SK-N-SH (cell line): ENCODE data around the gene CERS6. TPM values are rescaled to one million over a fixed set of nuclear protein-coding genes. Genes with fewer than 3 reads are reported as not detected.

Source experiments
- CTCF ChIA-PET: fragments of 300-600, 350-600 bp; formaldehyde crosslinking; extraction: SDS; loops from one replicate; lab custom pipeline; 2021; lab: Yijun Ruan, JAX
- POLR2A ChIA-PET: fragments of 350-600 bp; sonication (Branson Sonifier 250); formaldehyde crosslinking; extraction: SDS; loops from one replicate; lab custom pipeline; 2020; ENCODE audit warnings: antibody characterized with exemption, inconsistent platforms; lab: Yijun Ruan, JAX
- DNase-seq: peaks from one replicate; pipeline ENCODE4 v3.0.0; 2012
- H2AFZ ChIP-seq: fragments of 200-600 bp; sonication (generic); 2 replicates; pipeline ENCODE4 v1.8.1; 2016; ENCODE audit warnings: antibody characterized with exemption, mild to moderate bottlenecking, low read depth
- H3F3A ChIP-seq: fragments of 200-600 bp; sonication (generic); replicated peaks from 2 replicates; pipeline ENCODE3; 2016; ENCODE audit warnings: antibody characterized with exemption, mild to moderate bottlenecking; ENCODE audit not compliant: insufficient read depth
- H3K27ac ChIP-seq, 2 experiments: fragments of 200-500 bp in 1 of 2; fragments of 200-600 bp in 1 of 2; sonication (Bioruptor generic) in 1 of 2; sonication (generic), shearing (Covaris generic) in 1 of 2; 2 replicates each; pipeline versions ENCODE4 v1.5.1 to v1.6.1; 2014 to 2016; ENCODE audit warnings: low read depth in 2 of 2, inconsistent platforms in 1 of 2, low read length in 1 of 2, mild to moderate bottlenecking in 1 of 2, mixed read lengths in 1 of 2
- H3K27me3 ChIP-seq: fragments of 200-600 bp; sonication (generic), shearing (Covaris generic); 2 replicates; pipeline ENCODE4 v1.6.1; 2016; ENCODE audit warnings: mixed run types; ENCODE audit not compliant: insufficient read depth
- H3K36me3 ChIP-seq, 2 experiments: fragments of 200-500 bp in 1 of 2; fragments of 200-600 bp in 1 of 2; sonication (Bioruptor generic) in 1 of 2; sonication (generic) in 1 of 2; replicated peaks in 1 of 2; 2 replicates each; pipeline versions ENCODE3 to v1.5.1; 2014 to 2016; ENCODE audit warnings: low read length in 1 of 2, mild to moderate bottlenecking in 1 of 2; ENCODE audit not compliant: insufficient read depth in 2 of 2, control insufficient read depth in 1 of 2
- H3K4me1 ChIP-seq, 2 experiments: fragments of 200-500 bp in 1 of 2; fragments of 200-600 bp in 1 of 2; sonication (Bioruptor generic) in 1 of 2; sonication (generic), shearing (Covaris generic) in 1 of 2; 2 replicates each; pipeline versions ENCODE4 v1.5.1 to v1.6.1; 2014 to 2016; ENCODE audit warnings: low read depth in 1 of 2, low read length in 1 of 2, mixed run types in 1 of 2; ENCODE audit not compliant: insufficient read depth in 2 of 2, control insufficient read depth in 1 of 2
- H3K4me2 ChIP-seq: fragments of 200-600 bp; sonication (generic), shearing (Covaris generic); 2 replicates; pipeline ENCODE4 v1.6.1; 2017; ENCODE audit warnings: mixed run types
- H3K4me3 ChIP-seq, 2 experiments: fragments of 200-500 bp in 1 of 2; fragments of 200-600 bp in 1 of 2; sonication (Bioruptor generic) in 1 of 2; sonication (generic), shearing (Covaris generic) in 1 of 2; 2 replicates each; pipeline versions ENCODE4 v1.5.1 to v1.8.1; 2014 to 2016; ENCODE audit warnings: low read depth in 2 of 2, inconsistent platforms in 1 of 2, low read length in 1 of 2, mild to moderate bottlenecking in 1 of 2, mixed read lengths in 1 of 2, moderate library complexity in 1 of 2
- H3K79me2 ChIP-seq: fragments of 200-600 bp; sonication (generic); 2 replicates; pipeline ENCODE4 v1.8.1; 2017; ENCODE audit warnings: mild to moderate bottlenecking; ENCODE audit not compliant: insufficient read depth
- H3K9ac ChIP-seq: fragments of 200-600 bp; sonication (generic); 2 replicates; pipeline ENCODE4 v1.6.1; 2017; ENCODE audit warnings: mixed run types
- H3K9me2 ChIP-seq: fragments of 200-600 bp; sonication (generic); 2 replicates; pipeline ENCODE4 v1.6.1; 2017; ENCODE audit warnings: mixed run types
- H3K9me3 ChIP-seq: fragments of 200-600 bp; sonication (generic); 2 replicates; pipeline ENCODE4 v1.6.1; 2017; ENCODE audit warnings: mixed run types, mild to moderate bottlenecking, moderate library complexity
- H4K20me1 ChIP-seq: fragments of 200-600 bp; sonication (generic); 2 replicates; pipeline ENCODE4 v1.6.1; 2017; ENCODE audit warnings: mild to moderate bottlenecking, mixed run types; ENCODE audit not compliant: insufficient read depth
- CHD2 ChIP-seq: fragments of 150-350 bp; IDR thresholded peaks from 2 replicates; pipeline ENCODE4 v1.6.1; 2018; ENCODE audit warnings: low read length; ENCODE audit not compliant: partially characterized antibody
- ELF1 ChIP-seq: IDR thresholded peaks from 2 replicates; pipeline ENCODE4 v1.4.0; 2012
- FOSL2 ChIP-seq: IDR thresholded peaks from 2 replicates; pipeline ENCODE4 v1.4.0; 2012; ENCODE audit warnings: low read depth, mild to moderate bottlenecking, moderate library complexity, borderline replicate concordance
- GATA2 ChIP-seq: sonication (generic); formaldehyde crosslinking; IDR thresholded peaks from 2 replicates; pipeline ENCODE4 v1.5.0; 2020; ENCODE audit warnings: mild to moderate bottlenecking, missing genetic modification reagents
- JUND ChIP-seq: IDR thresholded peaks from 2 replicates; pipeline ENCODE4 v1.4.0; 2012
- MEF2A ChIP-seq: IDR thresholded peaks from 2 replicates; pipeline ENCODE4 v1.4.0; 2012; ENCODE audit warnings: low read depth, borderline replicate concordance
- MXI1 ChIP-seq: IDR thresholded peaks from 2 replicates; pipeline ENCODE4 v1.6.1; 2012; ENCODE audit warnings: mild to moderate bottlenecking, low read depth, low read length, improper control_type of control experiment
- NRF1 ChIP-seq: IDR thresholded peaks from 2 replicates; pipeline ENCODE4 v1.6.1; 2012; ENCODE audit warnings: low read depth, mild to moderate bottlenecking, low read length
- POLR2AphosphoS5 ChIP-seq: IDR thresholded peaks from 2 replicates; pipeline ENCODE4 v1.6.1; 2012; ENCODE audit warnings: low read depth, low read length
- RFX5 ChIP-seq: IDR thresholded peaks from 2 replicates; pipeline ENCODE4 v1.6.1; 2012; ENCODE audit warnings: mild to moderate bottlenecking, improper control_type of control experiment, low read length
- SMC3 ChIP-seq: IDR thresholded peaks from 2 replicates; pipeline ENCODE4 v1.6.1; 2012; ENCODE audit warnings: low read depth, low read length, improper control_type of control experiment
- YY1 ChIP-seq: IDR thresholded peaks from 2 replicates; pipeline ENCODE4 v1.4.0; 2012; ENCODE audit warnings: low read depth, mild to moderate bottlenecking
- WGBS: methylation state at CpG from one replicate; pipeline ENCODE4 v1.1.6; 2017; ENCODE audit warnings: low lambda C conversion rate; 5-methylcytosine and 5-hydroxymethylcytosine counted together
- polyA plus RNA-seq, 3 experiments: library from polyadenylated mRNA; depleted of rRNA; stranded (reverse); fragments of >200 nt; gene quantifications; 2 replicates each; pipeline ENCODE4 v1.2.3, GENCODE V29; 2012
- TF ChIP-seq, protein P1 (sequence below): fragments of 150-350 bp; IDR thresholded peaks from 2 replicates; pipeline ENCODE4 v1.6.1; 2016; ENCODE audit warnings: mild to moderate bottlenecking, low read depth, low read length
- TF ChIP-seq, protein P2 (sequence below): IDR thresholded peaks from 2 replicates; pipeline ENCODE4; 2012
- TF ChIP-seq, protein P3 (sequence below): IDR thresholded peaks from 2 replicates; pipeline ENCODE4 v1.4.0; 2012; ENCODE audit warnings: low read depth, borderline replicate concordance
- TF ChIP-seq, protein P4 (sequence below): fragments of 150-350 bp; IDR thresholded peaks from 2 replicates; pipeline ENCODE4 v1.6.1; 2017; ENCODE audit warnings: antibody characterized with exemption, low read length, low read depth, borderline replicate concordance
- TF ChIP-seq, protein P5 (sequence below): IDR thresholded peaks from 2 replicates; pipeline ENCODE4 v1.6.1; 2012; ENCODE audit warnings: mild to moderate bottlenecking, low read depth, low read length, moderate library complexity
- TF ChIP-seq, protein P6 (sequence below): IDR thresholded peaks from 2 replicates; pipeline ENCODE4 v1.4.0; 2012; ENCODE audit warnings: low read depth

CERS6 gene
- polyA plus RNA-seq, 1 of the 3 experiments (the other 2 are of a cell fraction): 1.8 TPM

DNA sequence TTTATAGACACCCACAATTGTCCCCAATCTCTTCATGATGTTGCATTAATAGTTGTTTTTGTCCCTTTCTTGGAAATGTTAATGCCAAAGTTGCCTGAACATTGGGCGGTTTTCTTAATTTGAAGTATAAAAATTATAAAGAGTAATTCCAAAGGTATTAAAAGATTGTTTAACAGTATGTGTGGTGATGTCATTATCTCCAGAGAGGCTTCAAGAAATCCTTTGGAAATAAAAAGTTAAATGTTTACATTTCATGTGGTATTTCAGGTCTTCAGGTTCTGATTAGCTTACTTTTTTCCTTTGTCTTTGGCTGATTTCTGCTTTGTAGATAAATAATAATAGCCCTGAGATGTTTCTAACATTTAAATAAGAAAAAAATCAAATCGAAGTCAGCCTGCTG is 317.1 kb downstream of the CERS6 start:
- Histone ChIP-seq H3K4me1 (peaks cover 0 to 7% of the 10 kb centered on the region in 2 experiments; a peak in 1 of 4 replicates), H2AFZ (no peak overlapping the region), H4K20me1 (no peaks in the 10 kb centered on the region), H3K27ac (no peak overlapping the region), H3K9me3 (no peaks in the 10 kb centered on the region), H3K9me2 (no peaks in the 10 kb centered on the region), H3K4me3 (no peak overlapping the region), H3K79me2 (no peaks in the 10 kb centered on the region), H3K4me2 (no peak overlapping the region), H3F3A (no peaks in the 10 kb centered on the region)
- 55% methylated on average over 2 of the region's 2 CpGs for WGBS
- CTCF ChIA-PET: interaction anchor here (0.6 to 1.7 kb wide), 3 partner anchors 66 to 148 kb away, joined by 3 read pairs; no protein-coding TSS in a partner anchor
- TF ChIP-seq POLR2AphosphoS5: no peak
- no peak for TF ChIP-seq JUND
- TF ChIP-seq GATA2 (CRISPR knock-in tag): no peak
- no peak for TF ChIP-seq FOSL2
- TF ChIP-seq, protein P1, sequence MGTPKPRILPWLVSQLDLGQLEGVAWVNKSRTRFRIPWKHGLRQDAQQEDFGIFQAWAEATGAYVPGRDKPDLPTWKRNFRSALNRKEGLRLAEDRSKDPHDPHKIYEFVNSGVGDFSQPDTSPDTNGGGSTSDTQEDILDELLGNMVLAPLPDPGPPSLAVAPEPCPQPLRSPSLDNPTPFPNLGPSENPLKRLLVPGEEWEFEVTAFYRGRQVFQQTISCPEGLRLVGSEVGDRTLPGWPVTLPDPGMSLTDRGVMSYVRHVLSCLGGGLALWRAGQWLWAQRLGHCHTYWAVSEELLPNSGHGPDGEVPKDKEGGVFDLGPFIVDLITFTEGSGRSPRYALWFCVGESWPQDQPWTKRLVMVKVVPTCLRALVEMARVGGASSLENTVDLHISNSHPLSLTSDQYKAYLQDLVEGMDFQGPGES: no peak
- TF ChIP-seq, protein P2, sequence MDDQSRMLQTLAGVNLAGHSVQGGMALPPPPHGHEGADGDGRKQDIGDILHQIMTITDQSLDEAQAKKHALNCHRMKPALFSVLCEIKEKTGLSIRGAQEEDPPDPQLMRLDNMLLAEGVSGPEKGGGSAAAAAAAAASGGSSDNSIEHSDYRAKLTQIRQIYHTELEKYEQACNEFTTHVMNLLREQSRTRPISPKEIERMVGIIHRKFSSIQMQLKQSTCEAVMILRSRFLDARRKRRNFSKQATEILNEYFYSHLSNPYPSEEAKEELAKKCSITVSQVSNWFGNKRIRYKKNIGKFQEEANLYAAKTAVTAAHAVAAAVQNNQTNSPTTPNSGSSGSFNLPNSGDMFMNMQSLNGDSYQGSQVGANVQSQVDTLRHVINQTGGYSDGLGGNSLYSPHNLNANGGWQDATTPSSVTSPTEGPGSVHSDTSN: no peak
- no peak for TF ChIP-seq NRF1
- TF ChIP-seq, protein P3, sequence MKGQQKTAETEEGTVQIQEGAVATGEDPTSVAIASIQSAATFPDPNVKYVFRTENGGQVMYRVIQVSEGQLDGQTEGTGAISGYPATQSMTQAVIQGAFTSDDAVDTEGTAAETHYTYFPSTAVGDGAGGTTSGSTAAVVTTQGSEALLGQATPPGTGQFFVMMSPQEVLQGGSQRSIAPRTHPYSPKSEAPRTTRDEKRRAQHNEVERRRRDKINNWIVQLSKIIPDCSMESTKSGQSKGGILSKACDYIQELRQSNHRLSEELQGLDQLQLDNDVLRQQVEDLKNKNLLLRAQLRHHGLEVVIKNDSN: no peak
- TF ChIP-seq, protein P4, sequence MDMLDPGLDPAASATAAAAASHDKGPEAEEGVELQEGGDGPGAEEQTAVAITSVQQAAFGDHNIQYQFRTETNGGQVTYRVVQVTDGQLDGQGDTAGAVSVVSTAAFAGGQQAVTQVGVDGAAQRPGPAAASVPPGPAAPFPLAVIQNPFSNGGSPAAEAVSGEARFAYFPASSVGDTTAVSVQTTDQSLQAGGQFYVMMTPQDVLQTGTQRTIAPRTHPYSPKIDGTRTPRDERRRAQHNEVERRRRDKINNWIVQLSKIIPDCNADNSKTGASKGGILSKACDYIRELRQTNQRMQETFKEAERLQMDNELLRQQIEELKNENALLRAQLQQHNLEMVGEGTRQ: no peak
- TF ChIP-seq, protein P5, sequence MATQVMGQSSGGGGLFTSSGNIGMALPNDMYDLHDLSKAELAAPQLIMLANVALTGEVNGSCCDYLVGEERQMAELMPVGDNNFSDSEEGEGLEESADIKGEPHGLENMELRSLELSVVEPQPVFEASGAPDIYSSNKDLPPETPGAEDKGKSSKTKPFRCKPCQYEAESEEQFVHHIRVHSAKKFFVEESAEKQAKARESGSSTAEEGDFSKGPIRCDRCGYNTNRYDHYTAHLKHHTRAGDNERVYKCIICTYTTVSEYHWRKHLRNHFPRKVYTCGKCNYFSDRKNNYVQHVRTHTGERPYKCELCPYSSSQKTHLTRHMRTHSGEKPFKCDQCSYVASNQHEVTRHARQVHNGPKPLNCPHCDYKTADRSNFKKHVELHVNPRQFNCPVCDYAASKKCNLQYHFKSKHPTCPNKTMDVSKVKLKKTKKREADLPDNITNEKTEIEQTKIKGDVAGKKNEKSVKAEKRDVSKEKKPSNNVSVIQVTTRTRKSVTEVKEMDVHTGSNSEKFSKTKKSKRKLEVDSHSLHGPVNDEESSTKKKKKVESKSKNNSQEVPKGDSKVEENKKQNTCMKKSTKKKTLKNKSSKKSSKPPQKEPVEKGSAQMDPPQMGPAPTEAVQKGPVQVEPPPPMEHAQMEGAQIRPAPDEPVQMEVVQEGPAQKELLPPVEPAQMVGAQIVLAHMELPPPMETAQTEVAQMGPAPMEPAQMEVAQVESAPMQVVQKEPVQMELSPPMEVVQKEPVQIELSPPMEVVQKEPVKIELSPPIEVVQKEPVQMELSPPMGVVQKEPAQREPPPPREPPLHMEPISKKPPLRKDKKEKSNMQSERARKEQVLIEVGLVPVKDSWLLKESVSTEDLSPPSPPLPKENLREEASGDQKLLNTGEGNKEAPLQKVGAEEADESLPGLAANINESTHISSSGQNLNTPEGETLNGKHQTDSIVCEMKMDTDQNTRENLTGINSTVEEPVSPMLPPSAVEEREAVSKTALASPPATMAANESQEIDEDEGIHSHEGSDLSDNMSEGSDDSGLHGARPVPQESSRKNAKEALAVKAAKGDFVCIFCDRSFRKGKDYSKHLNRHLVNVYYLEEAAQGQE: no peak
- no peak for TF ChIP-seq CHD2
- TF ChIP-seq ELF1: no peak
- TF ChIP-seq YY1: no peak
- no peak for TF ChIP-seq MXI1
- TF ChIP-seq, protein P6, sequence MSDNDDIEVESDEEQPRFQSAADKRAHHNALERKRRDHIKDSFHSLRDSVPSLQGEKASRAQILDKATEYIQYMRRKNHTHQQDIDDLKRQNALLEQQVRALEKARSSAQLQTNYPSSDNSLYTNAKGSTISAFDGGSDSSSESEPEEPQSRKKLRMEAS: no peak
- no peak for TF ChIP-seq SMC3
- no peak for TF ChIP-seq RFX5
- TF ChIP-seq MEF2A: no peak
- TF ChIP-seq, all 33 proteins: peak for 0
- no peak for DNase-seq
- Histone ChIP-seq H3K36me3 (peaks cover 0 to 3% of the 10 kb centered on the region in 2 experiments), H3K9ac (no peak overlapping the region), H3K27me3 (no peaks in the 10 kb centered on the region)
- POLR2A ChIA-PET: no interaction called here
